ENCODE measurements around the gene ST3GAL6. TPM values are rescaled to one million over a fixed set of nuclear protein-coding genes. Genes with fewer than 3 reads are reported as not detected.
A peak's percentile ranks its signal among the peaks of the same experiment; 100 is the strongest.

The ST3GAL6 gene
- total RNA-seq, 4 donors from 2014 or later: 1.6 to 6.6 (median 2.5) TPM

GRCh38 chr3:98731720-98732285 is 31.3 kb upstream of the ST3GAL6 start:
- Histone ChIP-seq H3K4me1 (peaks cover 0 to 15% (median 0%) of the 10 kb centered on the region in 4 donors), H3K27me3 (no peaks in the 10 kb centered on the region), H3K36me3 (no peaks in the 10 kb centered on the region), H3K27ac (peak overlapping the region in 2 of 4 donors; percentile 16 to 45), H3K9me3 (no peaks in the 10 kb centered on the region), H3K4me3 (peak overlapping the region; percentile 24 to 66 (median 52))
- DNase-seq: no peak
- TF ChIP-seq, protein P1, sequence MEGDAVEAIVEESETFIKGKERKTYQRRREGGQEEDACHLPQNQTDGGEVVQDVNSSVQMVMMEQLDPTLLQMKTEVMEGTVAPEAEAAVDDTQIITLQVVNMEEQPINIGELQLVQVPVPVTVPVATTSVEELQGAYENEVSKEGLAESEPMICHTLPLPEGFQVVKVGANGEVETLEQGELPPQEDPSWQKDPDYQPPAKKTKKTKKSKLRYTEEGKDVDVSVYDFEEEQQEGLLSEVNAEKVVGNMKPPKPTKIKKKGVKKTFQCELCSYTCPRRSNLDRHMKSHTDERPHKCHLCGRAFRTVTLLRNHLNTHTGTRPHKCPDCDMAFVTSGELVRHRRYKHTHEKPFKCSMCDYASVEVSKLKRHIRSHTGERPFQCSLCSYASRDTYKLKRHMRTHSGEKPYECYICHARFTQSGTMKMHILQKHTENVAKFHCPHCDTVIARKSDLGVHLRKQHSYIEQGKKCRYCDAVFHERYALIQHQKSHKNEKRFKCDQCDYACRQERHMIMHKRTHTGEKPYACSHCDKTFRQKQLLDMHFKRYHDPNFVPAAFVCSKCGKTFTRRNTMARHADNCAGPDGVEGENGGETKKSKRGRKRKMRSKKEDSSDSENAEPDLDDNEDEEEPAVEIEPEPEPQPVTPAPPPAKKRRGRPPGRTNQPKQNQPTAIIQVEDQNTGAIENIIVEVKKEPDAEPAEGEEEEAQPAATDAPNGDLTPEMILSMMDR (IDR thresholded peaks at IDR 0.05): no peak
- no peak for TF ChIP-seq POLR2A (IDR thresholded peaks at IDR 0.05)

- H3K4me1 ChIP-seq: peaks cover 0 to 15% (median 0%) of the 10 kb centered on the region in 4 donors
- H3K27me3 ChIP-seq: no peaks in the 10 kb centered on the region
- H3K36me3 ChIP-seq: no peaks in the 10 kb centered on the region
- H3K9me3 ChIP-seq: no peaks in the 10 kb centered on the region
- TF ChIP-seq, protein P1 (IDR thresholded peaks at IDR 0.05): no peak
- no peak for TF ChIP-seq POLR2A (IDR thresholded peaks at IDR 0.05)
- peak in 2 of 3 donors; percentile 50 to 54 for DNase-seq
- peak overlapping the region in 3 of 4 donors; percentile 37 to 52 (median 45) for H3K27ac ChIP-seq
- peak overlapping the region; percentile 24 to 66 (median 52) for H3K4me3 ChIP-seq
These were observed 30.7 kb upstream of the ST3GAL6 start for GRCh38 chr3:98732286-98733052.

- TF ChIP-seq, protein P1 (IDR thresholded peaks at IDR 0.05): no peak
- TF ChIP-seq POLR2A (IDR thresholded peaks at IDR 0.05): no peak
- peak overlapping the region in 2 of 4 donors; percentile 37 to 45 for H3K27ac ChIP-seq
- H3K4me3 ChIP-seq: peak overlapping the region; percentile 24 to 66 (median 52)
- H3K36me3 ChIP-seq: no peaks in the 10 kb centered on the region
- peaks cover 0 to 15% (median 0%) of the 10 kb centered on the region in 4 donors for H3K4me1 ChIP-seq
- no peaks in the 10 kb centered on the region for H3K27me3 ChIP-seq
- no peaks in the 10 kb centered on the region for H3K9me3 ChIP-seq
- DNase-seq: peak in 1 of 3 donors; percentile 50
These were observed 29.9 kb upstream of the ST3GAL6 start for GRCh38 chr3:98733053-98733811.

DNA sequence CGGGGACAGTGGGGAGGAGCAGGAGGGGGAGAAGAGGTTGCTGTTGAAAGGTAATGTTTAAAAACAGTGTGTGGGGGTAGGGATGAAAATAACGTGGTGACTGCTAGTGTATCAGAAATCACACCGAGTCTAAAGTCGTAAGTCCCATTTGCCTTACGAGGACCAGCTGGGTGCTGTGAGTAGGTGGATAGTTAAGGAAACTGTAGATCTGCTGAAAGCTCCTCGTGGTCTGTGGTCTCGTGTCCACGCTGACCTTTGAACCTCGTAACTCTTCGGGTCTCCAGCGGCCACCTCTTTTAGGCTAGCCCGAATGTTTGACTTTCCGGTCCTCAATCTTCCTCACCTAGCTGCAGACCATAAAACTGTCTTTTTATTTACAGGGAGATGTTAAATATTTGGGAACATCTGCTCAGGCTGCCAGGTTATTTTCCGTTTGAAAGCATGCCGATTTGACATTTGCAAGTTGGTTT is 29.3 kb upstream of the ST3GAL6 start:
- TF ChIP-seq, protein P1 (IDR thresholded peaks at IDR 0.05): no peak
- TF ChIP-seq POLR2A (IDR thresholded peaks at IDR 0.05): no peak

GRCh38 chr3:98734306-98734705 is 28.8 kb upstream of the ST3GAL6 start:
- H3K4me3 ChIP-seq: peak overlapping the region in 2 of 4 donors; percentile 61 to 66

More for the DNA sequence above, 29.3 kb upstream of the ST3GAL6 start:
- Histone ChIP-seq H3K27ac (no peak overlapping the region), H3K27me3 (no peaks in the 10 kb centered on the region), H3K36me3 (no peaks in the 10 kb centered on the region), H3K4me1 (peaks cover 0 to 15% (median 0%) of the 10 kb centered on the region in 4 donors), H3K4me3 (peak overlapping the region; percentile 24 to 66 (median 52)), H3K9me3 (no peaks in the 10 kb centered on the region)
- no peak for DNase-seq

More at GRCh38 chr3:98734306-98734705, 28.8 kb upstream of the ST3GAL6 start:
- H3K27ac ChIP-seq: no peak overlapping the region
- no peak for TF ChIP-seq POLR2A (IDR thresholded peaks at IDR 0.05)
- TF ChIP-seq, protein P1 (IDR thresholded peaks at IDR 0.05): no peak
- no peaks in the 10 kb centered on the region for H3K36me3 ChIP-seq
- no peak for DNase-seq
- no peaks in the 10 kb centered on the region for H3K27me3 ChIP-seq
- no peaks in the 10 kb centered on the region for H3K9me3 ChIP-seq
- peaks cover 0 to 15% (median 0%) of the 10 kb centered on the region in 4 donors for H3K4me1 ChIP-seq

Data from Peyer's patch (tissue), 4 donors.